H1 (cell line): Measurements from ENCODE around the gene CELSR3. TPM values are rescaled to one million over a fixed set of nuclear protein-coding genes. Genes with fewer than 3 reads are reported as not detected.

Experiments used
- CTCF ChIA-PET: fragments of 300-600 bp; sonication (Branson Sonifier 250); formaldehyde crosslinking; loops from one replicate; lab custom pipeline; 2021; ENCODE audit not compliant: partially characterized antibody; lab: Charles Lee
- POLR2A ChIA-PET: fragments of 300-600 bp; sonication (Branson Sonifier 250); formaldehyde crosslinking; loops from one replicate; lab custom pipeline; 2021; ENCODE audit warnings: inconsistent platforms; ENCODE audit not compliant: partially characterized antibody; lab: Charles Lee
- DNase-seq, 2 experiments: peaks; one replicate each; pipeline versions ENCODE4 v3.0.0 to v3.0.0-alpha.2; 2010 to 2022; ENCODE audit warnings: low spot score in 2 of 2, low read depth in 1 of 2, mixed read lengths in 1 of 2
- FAIRE-seq: peaks from 2 replicates; lab custom pipeline; 2011; peaks lifted over from hg19 to GRCh38; lab: Jason Lieb, UNC
- H2AFZ ChIP-seq: 2 replicates; pipeline ENCODE4 v1.8.1; 2012; ENCODE audit warnings: low read length, inconsistent platforms
- H2AK5ac ChIP-seq: 2 replicates; pipeline ENCODE4 v1.6.1; 2013; ENCODE audit warnings: low read depth, low read length
- H2BK120ac ChIP-seq: replicated peaks from 2 replicates; pipeline ENCODE3; 2013; ENCODE audit warnings: low read depth, low read length, inconsistent platforms
- H2BK12ac ChIP-seq: 2 replicates; pipeline ENCODE4 v1.6.1; 2013; ENCODE audit warnings: low read depth, low read length
- H2BK15ac ChIP-seq: 2 replicates; pipeline ENCODE4 v1.6.1; 2013; ENCODE audit warnings: low read length
- H2BK20ac ChIP-seq: 2 replicates; pipeline ENCODE4 v1.6.1; 2013; ENCODE audit warnings: low read length
- H2BK5ac ChIP-seq: 2 replicates; pipeline ENCODE4 v1.6.1; 2013; ENCODE audit warnings: low read depth, low read length
- H3K14ac ChIP-seq: 2 replicates; pipeline ENCODE4 v1.6.1; 2013; ENCODE audit warnings: inconsistent platforms; ENCODE audit not compliant: insufficient read length
- H3K18ac ChIP-seq: 2 replicates; pipeline ENCODE4 v1.6.1; 2013; ENCODE audit warnings: low read length; ENCODE audit errors: extremely low read depth
- H3K23ac ChIP-seq: 2 replicates; pipeline ENCODE4 v1.6.1; 2013; ENCODE audit warnings: inconsistent platforms; ENCODE audit not compliant: insufficient read length
- H3K23me2 ChIP-seq: 2 replicates; pipeline ENCODE4 v1.6.1; 2013; ENCODE audit warnings: low read depth, low read length
- H3K27ac ChIP-seq: 2 replicates; pipeline ENCODE4 v1.6.1; 2011; ENCODE audit warnings: low read depth, low read length, inconsistent platforms
- H3K27me3 ChIP-seq, 4 experiments: replicated peaks in 1 of 4; 1 replicate in 1 of 4; 2 replicates in 3 of 4; pipeline versions ENCODE4 v1.6.1 to v1.8.1; 2011 to 2013; ENCODE audit warnings: low read length in 3 of 4, mild to moderate bottlenecking in 3 of 4, inconsistent platforms in 2 of 4, mixed read lengths in 2 of 4, moderate library complexity in 1 of 4; ENCODE audit not compliant: control insufficient read depth in 3 of 4, insufficient read depth in 3 of 4; ENCODE audit errors: extremely low read depth in 1 of 4
- H3K36me3 ChIP-seq, 4 experiments: 2 replicates each; pipeline versions ENCODE4 v1.6.1 to v1.8.1; 2011 to 2013; ENCODE audit warnings: mild to moderate bottlenecking in 4 of 4, low read length in 3 of 4, moderate library complexity in 2 of 4, control low read depth in 1 of 4, inconsistent platforms in 1 of 4; ENCODE audit not compliant: insufficient read depth in 4 of 4, control insufficient read depth in 2 of 4
- H3K4ac ChIP-seq: replicated peaks from 2 replicates; pipeline ENCODE3; 2013; ENCODE audit warnings: low read length, low read depth, mixed read lengths, inconsistent platforms; ENCODE audit not compliant: insufficient read length
- H3K4me1 ChIP-seq, 4 experiments: replicated peaks in 1 of 4; 1 replicate in 1 of 4; 2 replicates in 3 of 4; pipeline versions ENCODE4 v1.6.1 to v1.8.1; 2011 to 2013; ENCODE audit warnings: low read length in 3 of 4, inconsistent platforms in 2 of 4, mixed read lengths in 1 of 4; ENCODE audit not compliant: insufficient read depth in 4 of 4, control insufficient read depth in 3 of 4
- H3K4me2 ChIP-seq, 2 experiments: 2 replicates each; pipeline versions ENCODE4 v1.6.1 to v1.8.1; 2011 to 2013; ENCODE audit warnings: low read depth in 2 of 2, low read length in 2 of 2, control low read depth in 1 of 2, inconsistent platforms in 1 of 2, mild to moderate bottlenecking in 1 of 2; ENCODE audit not compliant: insufficient read depth in 1 of 2
- H3K4me3 ChIP-seq, 4 experiments: fragments of 200-600, 300-600 bp in 1 of 4; sonication (generic), shearing (Covaris generic), sonication (Bioruptor Twin) in 1 of 4; 2 replicates each; pipeline versions ENCODE4 v1.5.1 to v1.8.1; 2011 to 2016; ENCODE audit warnings: low read length in 4 of 4, low read depth in 3 of 4, control low read depth in 2 of 4, inconsistent platforms in 2 of 4, mild to moderate bottlenecking in 2 of 4, mixed read lengths in 1 of 4, moderate library complexity in 1 of 4; ENCODE audit not compliant: insufficient read depth in 2 of 4; ENCODE audit errors: extremely low read depth in 1 of 4
- H3K56ac ChIP-seq: replicated peaks from 2 replicates; pipeline ENCODE3; 2013; ENCODE audit warnings: low read depth, mild to moderate bottlenecking, mixed read lengths, low read length, inconsistent platforms; ENCODE audit not compliant: insufficient read length
- H3K79me1 ChIP-seq: 2 replicates; pipeline ENCODE4 v1.6.1; 2013; ENCODE audit warnings: low read depth, low read length, control low read depth
- H3K79me2 ChIP-seq, 2 experiments: 2 replicates each; pipeline versions ENCODE4 v1.6.1 to v1.8.1; 2012 to 2013; ENCODE audit warnings: low read length in 2 of 2, mild to moderate bottlenecking in 2 of 2, inconsistent platforms in 1 of 2; ENCODE audit not compliant: insufficient read depth in 2 of 2, control insufficient read depth in 1 of 2
- H3K9ac ChIP-seq, 4 experiments: replicated peaks in 1 of 4; 1 replicate in 1 of 4; 2 replicates in 3 of 4; pipeline versions ENCODE4 v1.6.1 to v1.8.1; 2011 to 2013; ENCODE audit warnings: low read depth in 3 of 4, low read length in 3 of 4, control low read depth in 2 of 4, mild to moderate bottlenecking in 2 of 4, moderate library complexity in 2 of 4, inconsistent platforms in 1 of 4; ENCODE audit errors: extremely low read depth in 1 of 4
- H3K9me3 ChIP-seq, 2 experiments: 2 replicates each; pipeline versions ENCODE4 v1.6.1 to v1.8.1; 2012 to 2013; ENCODE audit warnings: mild to moderate bottlenecking in 2 of 2, moderate library complexity in 2 of 2, control low read depth in 1 of 2, inconsistent platforms in 1 of 2, low read depth in 1 of 2, low read length in 1 of 2, mixed read lengths in 1 of 2; ENCODE audit not compliant: insufficient read depth in 2 of 2
- H4K20me1 ChIP-seq, 2 experiments: replicated peaks in 1 of 2; 2 replicates each; pipeline versions ENCODE3 to v1.8.1; 2011 to 2013; ENCODE audit warnings: inconsistent platforms in 2 of 2, low read length in 2 of 2, mild to moderate bottlenecking in 1 of 2; ENCODE audit not compliant: insufficient read depth in 2 of 2, control insufficient read depth in 1 of 2
- H4K5ac ChIP-seq: 2 replicates; pipeline ENCODE4 v1.6.1; 2013; ENCODE audit warnings: low read length, low read depth, mixed read lengths, inconsistent platforms; ENCODE audit not compliant: insufficient read length
- H4K8ac ChIP-seq: 2 replicates; pipeline ENCODE4 v1.8.0; 2013; ENCODE audit warnings: mild to moderate bottlenecking, moderate library complexity, low read length, inconsistent platforms; ENCODE audit not compliant: insufficient read depth; ENCODE audit errors: extremely low read depth
- H4K91ac ChIP-seq: replicated peaks from 2 replicates; pipeline ENCODE3; 2013; ENCODE audit warnings: low read length, mixed read lengths, inconsistent platforms; ENCODE audit not compliant: insufficient read length
- SAP30 ChIP-seq: fragments of 300-600 bp; sonication (generic); IDR thresholded peaks from 2 replicates; pipeline ENCODE4 v1.7.1; 2012; ENCODE audit warnings: low read length, moderate library complexity, mild to moderate bottlenecking, inconsistent platforms; ENCODE audit not compliant: insufficient read depth, insufficient replicate concordance
- WGBS, 2 experiments: shearing (Covaris generic) in 1 of 2; methylation state at CpG; one replicate each; pipeline versions ENCODE4 v1.1.6 to v1.1.7; 2013 to 2015; ENCODE audit warnings: low lambda C conversion rate in 2 of 2, mixed read lengths in 2 of 2, inconsistent platforms in 1 of 2, low coverage in 1 of 2, missing lambda C conversion rate in 1 of 2; ENCODE audit not compliant: insufficient replicate concordance in 2 of 2, insufficient coverage in 1 of 2, insufficient read length in 1 of 2; ENCODE audit errors: extremely low coverage in 1 of 2, missing lambda C conversion rate in 1 of 2; 5-methylcytosine and 5-hydroxymethylcytosine counted together
- polyA plus RNA-seq, 7 experiments: library from polyadenylated mRNA; depleted of rRNA in 3 of 7; stranded (reverse) in 5 of 7; unstranded in 2 of 7; fragments of >200 nt in 5 of 7; fragments of 200-250 nt in 2 of 7; gene quantifications; 1 replicate in 5 of 7; 2 replicates in 1 of 7; 4 replicates in 1 of 7; pipeline versions ENCODE4 v1.2.1 to v1.2.3, GENCODE V29; 2011 to 2013; ENCODE audit warnings: missing spikeins in 2 of 7, mixed read lengths in 2 of 7
- total RNA-seq: library from RNA; stranded (reverse); fragmentation: NEBNext Ultra II Directional; extraction: Animal tissue kit (Norgen Biotek cat#: 25700); gene quantifications from 2 replicates; pipeline ENCODE4 v1.2.1, GENCODE V29; 2021

CELSR3 gene
- total and polyA plus RNA-seq, 2 of the 8 experiments (the other 6 are each of a cell fraction or from before 2014, with no cell fraction given), result 11.6 to 29.5 TPM

GRCh38 chr3:48631516-48632448, 30.9 kb downstream of the CELSR3 start:
- Histone ChIP-seq H3K4me1 (peaks cover 3 to 6% (median 5%) of the 10 kb centered on the region in 4 experiments), H3K23me2 (peaks cover 4% of the 10 kb centered on the region; the same call in 1 of the 2 replicates), H3K9me3 (no peaks in the 10 kb centered on the region), H2AK5ac (no peak overlapping the region), H2AFZ (no peak overlapping the region), H4K91ac (no peak overlapping the region), H3K4me2 (no peak overlapping the region), H3K56ac (no peak overlapping the region)
- CTCF ChIA-PET, result interaction anchor here (0.9 to 5.8 kb wide), 5 partner anchors 11 to 72 kb away, joined by 3 to 45 read pairs (median 3); partner anchors contain the start of genes NCKIPSD, PFKFB4 and TMEM89
- no peak for FAIRE-seq
- 96% methylated on average over 21 of the region's 22 CpGs; no CpG with 5 or more reads in 1 of the 2 experiments for WGBS, 2 experiments
- TF ChIP-seq SAP30, result no peak
- TF ChIP-seq, all 59 proteins: peak for 0
- Histone ChIP-seq H3K23ac (no peak overlapping the region), H3K9ac (no peak overlapping the region), H2BK12ac (no peak overlapping the region), H3K36me3 (peaks cover 20 to 43% (median 34%) of the 10 kb centered on the region in 4 experiments), H2BK20ac (no peak overlapping the region), H3K79me1 (peaks cover 7% of the 10 kb centered on the region), H3K4me3 (no peak overlapping the region), H4K20me1 (peaks cover 6 to 29% of the 10 kb centered on the region in 2 experiments), H3K4ac (no peak overlapping the region), H3K27ac (no peak overlapping the region), H3K18ac (no peak overlapping the region), H4K8ac (no peak overlapping the region), H3K79me2 (peaks cover 0 to 9% of the 10 kb centered on the region in 2 experiments; a peak in 1 of 4 replicates), H4K5ac (no peak overlapping the region), H2BK15ac (no peak overlapping the region), H3K27me3 (no peaks in the 10 kb centered on the region; a peak in 1 of 7 replicates), H2BK5ac (no peak overlapping the region), H3K14ac (no peak overlapping the region), H2BK120ac (no peak overlapping the region)
- no peak for DNase-seq
- POLR2A ChIA-PET, result interaction anchor here (1.0 to 6.5 kb wide), 5 partner anchors 8 to 287 kb away, joined by 3 to 71 read pairs (median 3); partner anchors contain the start of genes ARIH2 and TMEM89
